Activated CD4-positive, alpha-beta T cell treated with anti-CD3 and anti-CD28 coated beads for 4 hours (primary cell): ENCODE results near the gene CTPS2.
"Not testable (repeated sequence)": the region's sequence is repeated elsewhere in the genome, so short reads cannot be mapped to it uniquely, and the experiment has no call there.

Source experiments
- DNase-seq, 2 donors: peaks; one replicate each; pipeline ENCODE4 v3.0.0-alpha.2; 2020

The CTPS2 gene

GRCh38 chrX:16649858-16650257 lies 62.6 kb downstream of the CTPS2 start, which contains the start of gene S100G:
Gene S100G (plus strand): TSS chrX:16650158. CDS start chrX:16651007, 849 bp downstream.
- no peak for DNase-seq

GRCh38 chrX:16646366-16647138 lies 65.9 kb downstream of the CTPS2 start:
- DNase-seq = no peak

GRCh38 chrX:16643176-16643575 lies 69.3 kb downstream of the CTPS2 start:
- DNase-seq = no peak

- DNase-seq = no peak
Observed at GRCh38 chrX:16640823-16641222, 71.6 kb downstream of the CTPS2 start.

- DNase-seq = no peak
Observed at GRCh38 chrX:16639966-16640365, 72.5 kb downstream of the CTPS2 start.

GRCh38 chrX:16638533-16638932 lies 73.9 kb downstream of the CTPS2 start:
- no peak for DNase-seq

- DNase-seq = no peak
Observed at GRCh38 chrX:16635596-16635995, 76.9 kb downstream of the CTPS2 start.

- no peak for DNase-seq
Observed at GRCh38 chrX:16635040-16635439, 77.4 kb downstream of the CTPS2 start.

GRCh38 chrX:16633754-16634153 lies 78.7 kb downstream of the CTPS2 start:
- DNase-seq = no peak

- DNase-seq = no peak
Observed at GRCh38 chrX:16629909-16630308, 82.6 kb downstream of the CTPS2 start.

- DNase-seq = no peak
Observed at GRCh38 chrX:16628946-16629595, 83.4 kb downstream of the CTPS2 start.

- DNase-seq = not testable (repeated sequence)
Observed at GRCh38 chrX:16628511-16628910, 84.0 kb downstream of the CTPS2 start.

GRCh38 chrX:16619024-16619423 lies 93.4 kb downstream of the CTPS2 start:
- no peak for DNase-seq

GRCh38 chrX:16618422-16618821 lies 94.0 kb downstream of the CTPS2 start:
- no peak for DNase-seq

GRCh38 chrX:16617382-16617781 lies 95.1 kb downstream of the CTPS2 start:
- no peak for DNase-seq

GRCh38 chrX:16612257-16612897 lies 100.1 kb downstream of the CTPS2 start:
- no peak for DNase-seq

- not testable (repeated sequence) for DNase-seq
Observed at GRCh38 chrX:16610654-16611053, 101.8 kb downstream of the CTPS2 start.

- DNase-seq = no peak
Observed at GRCh38 chrX:16610121-16610621, 102.3 kb downstream of the CTPS2 start.

- no peak for DNase-seq
Observed at GRCh38 chrX:16606142-16606720, 106.2 kb downstream of the CTPS2 start.

GRCh38 chrX:16604337-16604736 lies 108.1 kb downstream of the CTPS2 start:
- DNase-seq = no peak

- DNase-seq = no peak
Observed at GRCh38 chrX:16603822-16604221, 108.6 kb downstream of the CTPS2 start.

GRCh38 chrX:16603235-16603634 lies 109.2 kb downstream of the CTPS2 start:
- not testable (repeated sequence) for DNase-seq

GRCh38 chrX:16601885-16602284 lies 110.6 kb downstream of the CTPS2 start:
- no peak for DNase-seq
